H9 (cell line): Measurements from ENCODE around the gene FAM117A. TPM values are rescaled to one million over a fixed set of nuclear protein-coding genes. Genes with fewer than 3 reads are reported as not detected.

ENCODE experiments used
- DNase-seq: peaks from one replicate; pipeline ENCODE4 v3.0.0-alpha.2; 2017
- H2AFZ ChIP-seq: one replicate; pipeline ENCODE4 v1.6.1; 2013; ENCODE audit warnings: mild to moderate bottlenecking, low read length, control low read depth, moderate library complexity
- H2AK5ac ChIP-seq: 2 replicates; pipeline ENCODE4 v1.6.1; 2013; ENCODE audit warnings: low read length, control low read depth, mixed read lengths; ENCODE audit not compliant: insufficient read length
- H2BK120ac ChIP-seq: one replicate; pipeline ENCODE4 v1.6.1; 2013; ENCODE audit warnings: low read depth, mild to moderate bottlenecking, low read length, control low read depth, inconsistent platforms; ENCODE audit not compliant: poor library complexity, severe bottlenecking
- H2BK12ac ChIP-seq: 2 replicates; pipeline ENCODE4 v1.6.1; 2013; ENCODE audit warnings: low read length, control low read depth, mixed read lengths, low read depth; ENCODE audit not compliant: insufficient read length
- H2BK15ac ChIP-seq: 2 replicates; pipeline ENCODE4 v1.6.1; 2013; ENCODE audit warnings: low read depth, low read length, control low read depth
- H2BK20ac ChIP-seq: one replicate; pipeline ENCODE4 v1.6.1; 2013; ENCODE audit warnings: low read depth, mild to moderate bottlenecking, low read length, control low read depth, inconsistent platforms; ENCODE audit not compliant: poor library complexity, severe bottlenecking
- H2BK5ac ChIP-seq: 2 replicates; pipeline ENCODE4 v1.6.1; 2013; ENCODE audit warnings: low read length, control low read depth, mixed read lengths; ENCODE audit not compliant: insufficient read length
- H3K14ac ChIP-seq: 2 replicates; pipeline ENCODE4 v1.6.1; 2013; ENCODE audit warnings: low read length, control low read depth; ENCODE audit not compliant: insufficient read depth
- H3K18ac ChIP-seq: 2 replicates; pipeline ENCODE4 v1.6.1; 2013; ENCODE audit warnings: low read depth, mild to moderate bottlenecking, mixed read lengths, low read length, control low read depth; ENCODE audit not compliant: insufficient read length
- H3K23ac ChIP-seq: 2 replicates; pipeline ENCODE4 v1.6.1; 2013; ENCODE audit warnings: low read length, control low read depth, mixed read lengths, low read depth; ENCODE audit not compliant: insufficient read length
- H3K23me2 ChIP-seq: 2 replicates; pipeline ENCODE4 v1.6.1; 2013; ENCODE audit warnings: low read depth, mild to moderate bottlenecking, mixed read lengths, low read length, control low read depth; ENCODE audit not compliant: insufficient read length, poor library complexity, severe bottlenecking
- H3K27ac ChIP-seq: 2 replicates; pipeline ENCODE4 v1.5.1; 2013; ENCODE audit warnings: low read length, control low read depth, mixed read lengths, low read depth; ENCODE audit not compliant: insufficient read length
- H3K27me3 ChIP-seq: 2 replicates; pipeline ENCODE4 v1.6.1; 2013; ENCODE audit warnings: low read length, control low read depth, inconsistent platforms; ENCODE audit not compliant: insufficient read depth
- H3K4ac ChIP-seq: 2 replicates; pipeline ENCODE4 v1.6.1; 2013; ENCODE audit warnings: low read depth, mild to moderate bottlenecking, control low read depth, inconsistent platforms, low read length, moderate library complexity
- H3K4me1 ChIP-seq: 2 replicates; pipeline ENCODE4 v1.6.1; 2013; ENCODE audit warnings: low read length, control low read depth, inconsistent platforms; ENCODE audit not compliant: insufficient read depth
- H3K4me2 ChIP-seq: 2 replicates; pipeline ENCODE4 v1.6.1; 2013; ENCODE audit warnings: low read length, control low read depth, mixed read lengths; ENCODE audit not compliant: insufficient read length, insufficient read depth
- H3K56ac ChIP-seq: 2 replicates; pipeline ENCODE4 v1.6.1; 2013; ENCODE audit warnings: low read depth, mild to moderate bottlenecking, mixed read lengths, low read length, control low read depth; ENCODE audit not compliant: insufficient read length
- H3K79me1 ChIP-seq: 2 replicates; pipeline ENCODE4 v1.6.1; 2013; ENCODE audit warnings: low read depth, mild to moderate bottlenecking, moderate library complexity, low read length, control low read depth, inconsistent platforms; ENCODE audit not compliant: insufficient read depth, poor library complexity, severe bottlenecking
- H3K79me2 ChIP-seq: 2 replicates; pipeline ENCODE4 v1.6.1; 2013; ENCODE audit warnings: low read length, control low read depth, inconsistent platforms; ENCODE audit not compliant: insufficient read depth
- H3K9ac ChIP-seq: 2 replicates; pipeline ENCODE4 v1.6.1; 2013; ENCODE audit warnings: low read length, control low read depth, mixed read lengths; ENCODE audit not compliant: insufficient read length; ENCODE audit errors: extremely low read depth
- H3K9me3 ChIP-seq: one replicate; pipeline ENCODE4 v1.6.1; 2013; ENCODE audit warnings: low read depth, low read length, inconsistent platforms; ENCODE audit not compliant: control insufficient read depth
- H3T11ph ChIP-seq: one replicate; pipeline ENCODE4 v1.6.1; 2013; ENCODE audit warnings: mild to moderate bottlenecking, low read length, control low read depth, inconsistent platforms
- H4K20me1 ChIP-seq: one replicate; pipeline ENCODE4 v1.6.1; 2013; ENCODE audit not compliant: control insufficient read depth, insufficient read length, insufficient read depth
- H4K5ac ChIP-seq: 2 replicates; pipeline ENCODE4 v1.6.1; 2013; ENCODE audit warnings: low read depth, mild to moderate bottlenecking, mixed read lengths, low read length, control low read depth; ENCODE audit not compliant: insufficient read length
- H4K8ac ChIP-seq: replicated peaks from 2 replicates; pipeline ENCODE4 v1.6.1; 2013; ENCODE audit warnings: low read length, control low read depth, mixed read lengths, low read depth; ENCODE audit not compliant: insufficient read length
- H4K91ac ChIP-seq: 2 replicates; pipeline ENCODE4 v1.6.1; 2013; ENCODE audit warnings: low read depth, mild to moderate bottlenecking, moderate library complexity, mixed read lengths, low read length, control low read depth; ENCODE audit not compliant: insufficient read length
- H3K27ac Mint-ChIP-seq, 3 experiments: 2 replicates in 2 of 3; 3 replicates in 1 of 3; pipeline ENCODE4 v1.8.0; 2020 to 2021; ENCODE audit warnings: mixed read lengths in 3 of 3, mild to moderate bottlenecking in 1 of 3, moderate library complexity in 1 of 3
- H3K27me3 Mint-ChIP-seq: 2 replicates; pipeline ENCODE4 v1.8.0; 2021; ENCODE audit warnings: low read depth, mild to moderate bottlenecking, moderate library complexity, mixed read lengths
- H3K36me3 Mint-ChIP-seq, 3 experiments: 2 replicates in 2 of 3; 3 replicates in 1 of 3; pipeline ENCODE4 v1.8.0; 2020 to 2021; ENCODE audit warnings: low read depth in 3 of 3, mixed read lengths in 3 of 3; ENCODE audit not compliant: insufficient read depth in 1 of 3
- H3K4me1 Mint-ChIP-seq, 2 experiments: 2 replicates each; pipeline ENCODE4 v1.8.0; 2020; ENCODE audit warnings: mixed read lengths in 2 of 2
- H3K4me3 Mint-ChIP-seq, 2 experiments: 2 replicates in 1 of 2; 3 replicates in 1 of 2; pipeline ENCODE4 v1.8.0; 2020 to 2021; ENCODE audit warnings: mild to moderate bottlenecking in 2 of 2, mixed read lengths in 2 of 2, moderate library complexity in 1 of 2
- H3K9me3 Mint-ChIP-seq, 2 experiments: 2 replicates in 1 of 2; 3 replicates in 1 of 2; pipeline ENCODE4 v1.8.0; 2020; ENCODE audit warnings: mild to moderate bottlenecking in 2 of 2, mixed read lengths in 2 of 2, moderate library complexity in 1 of 2
- WGBS: extraction: QIAGEN DNeasy Blood & Tissue Kit; methylation state at CpG from one replicate; pipeline ENCODE4 v1.1.7; 2013; ENCODE audit warnings: missing lambda C conversion rate, low lambda C conversion rate, mixed read lengths; ENCODE audit not compliant: insufficient read length; ENCODE audit errors: extremely low coverage; 5-methylcytosine and 5-hydroxymethylcytosine counted together
- total RNA-seq: library from RNA; stranded (reverse); gene quantifications from 2 replicates; pipeline ENCODE4 v1.2.1, GENCODE V29; 2021
- TF ChIP-seq, protein P1 (sequence below): fragments of 200-600 bp; sonication (generic); conservative IDR thresholded peaks from 3 replicates; pipeline ENCODE4 v1.8.0; 2021; ENCODE audit warnings: antibody characterized with exemption, mild to moderate bottlenecking

Gene FAM117A
- total RNA-seq, 1 experiment from 2014 or later, result 21.1 TPM

DNA sequence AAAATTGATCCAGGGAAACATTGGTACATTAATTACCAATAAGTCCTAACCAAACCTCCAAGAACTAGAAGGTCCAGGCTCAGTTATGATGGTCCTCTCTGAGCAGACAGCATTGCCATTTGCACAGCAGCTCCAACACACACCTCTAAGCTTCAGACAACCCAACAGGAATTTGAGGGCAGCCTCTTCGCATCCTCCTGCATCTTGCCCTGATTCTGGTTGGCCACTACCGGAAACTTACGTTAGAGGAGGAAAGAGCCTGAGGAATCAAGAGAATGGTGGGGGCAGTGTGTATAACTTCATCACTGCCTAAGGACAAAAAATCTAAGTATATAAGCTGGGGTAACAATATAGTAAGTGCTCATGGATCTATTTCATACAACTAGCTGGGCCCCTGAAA is 15.7 kb downstream of the FAM117A start:
- no peaks in the 10 kb centered on the region for H3K9me3 Mint-ChIP-seq
- no peak overlapping the region for H2BK5ac ChIP-seq
- H3K27me3 Mint-ChIP-seq, result no peaks in the 10 kb centered on the region
- H3K4me1 ChIP-seq, result peaks cover 4% of the 10 kb centered on the region; the same call in 1 of the 2 replicates
- H3T11ph ChIP-seq, result no peak overlapping the region
- no peak overlapping the region for H2BK120ac ChIP-seq
- peaks cover 14% of the 10 kb centered on the region for H3K79me1 ChIP-seq
- DNase-seq, result no peak
- H3K27ac ChIP-seq, result no peak overlapping the region
- no peak overlapping the region for H3K9ac ChIP-seq
- no peak overlapping the region for H3K14ac ChIP-seq
- TF ChIP-seq, protein P1, sequence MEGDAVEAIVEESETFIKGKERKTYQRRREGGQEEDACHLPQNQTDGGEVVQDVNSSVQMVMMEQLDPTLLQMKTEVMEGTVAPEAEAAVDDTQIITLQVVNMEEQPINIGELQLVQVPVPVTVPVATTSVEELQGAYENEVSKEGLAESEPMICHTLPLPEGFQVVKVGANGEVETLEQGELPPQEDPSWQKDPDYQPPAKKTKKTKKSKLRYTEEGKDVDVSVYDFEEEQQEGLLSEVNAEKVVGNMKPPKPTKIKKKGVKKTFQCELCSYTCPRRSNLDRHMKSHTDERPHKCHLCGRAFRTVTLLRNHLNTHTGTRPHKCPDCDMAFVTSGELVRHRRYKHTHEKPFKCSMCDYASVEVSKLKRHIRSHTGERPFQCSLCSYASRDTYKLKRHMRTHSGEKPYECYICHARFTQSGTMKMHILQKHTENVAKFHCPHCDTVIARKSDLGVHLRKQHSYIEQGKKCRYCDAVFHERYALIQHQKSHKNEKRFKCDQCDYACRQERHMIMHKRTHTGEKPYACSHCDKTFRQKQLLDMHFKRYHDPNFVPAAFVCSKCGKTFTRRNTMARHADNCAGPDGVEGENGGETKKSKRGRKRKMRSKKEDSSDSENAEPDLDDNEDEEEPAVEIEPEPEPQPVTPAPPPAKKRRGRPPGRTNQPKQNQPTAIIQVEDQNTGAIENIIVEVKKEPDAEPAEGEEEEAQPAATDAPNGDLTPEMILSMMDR, result no peak
- H3K4me1 Mint-ChIP-seq, result peaks cover 5 to 18% of the 10 kb centered on the region in 2 experiments
- H3K4me2 ChIP-seq, result no peak overlapping the region
- H4K5ac ChIP-seq, result no peak overlapping the region
- H2AFZ ChIP-seq, result no peak overlapping the region
- H2AK5ac ChIP-seq, result no peak overlapping the region
- no CpG with 5 or more reads among the region's 3 CpGs for WGBS
- H3K9me3 ChIP-seq, result no peaks in the 10 kb centered on the region
- no peak overlapping the region for H3K27ac Mint-ChIP-seq
- H3K4ac ChIP-seq, result no peak overlapping the region
- H3K27me3 ChIP-seq, result no peaks in the 10 kb centered on the region
- H3K79me2 ChIP-seq, result no peaks in the 10 kb centered on the region; the same call in 1 of the 2 replicates
- H3K4me3 Mint-ChIP-seq, result no peak overlapping the region
- no peak overlapping the region for H3K18ac ChIP-seq
- H4K20me1 ChIP-seq, result no peaks in the 10 kb centered on the region
- H2BK15ac ChIP-seq, result no peak overlapping the region
- no peak overlapping the region for H2BK20ac ChIP-seq
- no peak overlapping the region for H2BK12ac ChIP-seq
- H3K23ac ChIP-seq, result no peak overlapping the region
- no peaks in the 10 kb centered on the region for H3K23me2 ChIP-seq
- no peak overlapping the region for H4K91ac ChIP-seq
- H3K36me3 Mint-ChIP-seq, result peaks cover 1 to 12% (median 4%) of the 10 kb centered on the region in 3 experiments; a peak in 4 of 7 replicates
- H4K8ac ChIP-seq, result no peak overlapping the region
- no peak overlapping the region for H3K56ac ChIP-seq
